ENCODE measurements around the gene SLC7A1.

SLC7A1 gene

GRCh38 chr13:29550430-29550988, 45.0 kb downstream of the SLC7A1 start:
- DNase-seq = no peak

GRCh38 chr13:29548722-29549121, 46.8 kb downstream of the SLC7A1 start:
- no peak for DNase-seq

GRCh38 chr13:29547153-29547552, 48.3 kb downstream of the SLC7A1 start:
- no peak for DNase-seq

- DNase-seq = no peak
Measured at GRCh38 chr13:29546662-29547061, 48.8 kb downstream of the SLC7A1 start.

- no peak for DNase-seq
Measured at GRCh38 chr13:29545988-29546387, 49.5 kb downstream of the SLC7A1 start.

- no peak for DNase-seq
Measured at GRCh38 chr13:29543230-29544215, 52.0 kb downstream of the SLC7A1 start.

- no peak for DNase-seq
Measured at GRCh38 chr13:29542381-29542780, 53.1 kb downstream of the SLC7A1 start.

GRCh38 chr13:29541400-29541799, 54.1 kb downstream of the SLC7A1 start:
- DNase-seq = no peak

GRCh38 chr13:29540799-29541198, 54.7 kb downstream of the SLC7A1 start:
- DNase-seq = no peak

- no peak for DNase-seq
Measured at GRCh38 chr13:29540334-29540733, 55.2 kb downstream of the SLC7A1 start.

GRCh38 chr13:29539856-29540255, 55.6 kb downstream of the SLC7A1 start:
- no peak for DNase-seq

- DNase-seq = no peak
Measured at GRCh38 chr13:29538652-29539040, 56.8 kb downstream of the SLC7A1 start.

GRCh38 chr13:29537736-29538651, 57.5 kb downstream of the SLC7A1 start:
- no peak for DNase-seq

GRCh38 chr13:29536853-29537252, 58.6 kb downstream of the SLC7A1 start:
- no peak for DNase-seq

GRCh38 chr13:29535663-29536655, 59.5 kb downstream of the SLC7A1 start:
- no peak for DNase-seq

GRCh38 chr13:29534083-29534482, 61.4 kb downstream of the SLC7A1 start:
- DNase-seq = no peak

- no peak for DNase-seq
Measured at GRCh38 chr13:29532821-29533220, 62.7 kb downstream of the SLC7A1 start.

GRCh38 chr13:29532116-29532515, 63.4 kb downstream of the SLC7A1 start:
- DNase-seq = no peak

- no peak for DNase-seq
Measured at GRCh38 chr13:29530901-29531300, 64.6 kb downstream of the SLC7A1 start.

GRCh38 chr13:29529754-29530153, 65.7 kb downstream of the SLC7A1 start:
- no peak for DNase-seq

- DNase-seq = no peak
Measured at GRCh38 chr13:29527916-29528315, 67.6 kb downstream of the SLC7A1 start.

GRCh38 chr13:29527511-29527910, 68.0 kb downstream of the SLC7A1 start:
- DNase-seq = no peak

Data from NCI-H446 treated with DMSO at 0.1 percent for 48 hours (cell line).